Tibial nerve (tissue), 4 donors: ENCODE results near the gene HECW1. TPM values are rescaled to one million over a fixed set of nuclear protein-coding genes. Genes with fewer than 3 reads are reported as not detected.

Experiments
- DNase-seq, 2 donors: peaks; one replicate each; pipeline ENCODE4 v3.0.0-alpha.2; 2019; ENCODE audit warnings: low spot score in 2 of 2
- H3K27ac ChIP-seq, 4 donors: fragments of 200-600 bp; sonication (generic) in 3 of 4; one replicate each; pipeline ENCODE4 v1.5.1; 2017 to 2019; ENCODE audit warnings: mild to moderate bottlenecking in 1 of 4
- H3K27me3 ChIP-seq, 2 donors: fragments of 200-600 bp; sonication (generic) in 1 of 2; one replicate each; pipeline versions ENCODE4 v1.5.1 to v1.6.0; 2017 to 2019
- H3K36me3 ChIP-seq, 3 donors: fragments of 200-600 bp; sonication (generic); one replicate each; pipeline ENCODE4 v1.5.1; 2018 to 2019
- H3K4me1 ChIP-seq, 4 donors: fragments of 200-600 bp; sonication (generic) in 3 of 4; one replicate each; pipeline ENCODE4 v1.5.1; 2017 to 2019
- H3K4me3 ChIP-seq, 4 donors: fragments of 200-600 bp; sonication (generic) in 3 of 4; one replicate each; pipeline ENCODE4 v1.5.1; 2017 to 2019; ENCODE audit warnings: mild to moderate bottlenecking in 1 of 4, moderate library complexity in 1 of 4
- H3K9me3 ChIP-seq, 4 donors: fragments of 200-600 bp; sonication (generic) in 3 of 4; one replicate each; pipeline ENCODE4 v1.5.1; 2017 to 2019
- CTCF ChIP-seq, 5 experiments: fragments of 200-600 bp in 3 of 5; fragments of 450-650 bp in 2 of 5; sonication (generic) in 3 of 5; IDR thresholded peaks; one replicate each; pipeline ENCODE4 v1.5.1; 2016 to 2019; ENCODE audit warnings: antibody characterized with exemption in 5 of 5, mild to moderate bottlenecking in 3 of 5, moderate library complexity in 2 of 5
- EP300 ChIP-seq, 2 donors: sonication (generic); formaldehyde crosslinking; IDR thresholded peaks; one replicate each; pipeline ENCODE4 v1.6.1; 2017; ENCODE audit warnings: antibody characterized with exemption in 2 of 2, mild to moderate bottlenecking in 1 of 2
- POLR2A ChIP-seq, 2 donors: fragments of 450-650 bp; IDR thresholded peaks; one replicate each; pipeline ENCODE4 v1.6.1; 2017; ENCODE audit warnings: antibody characterized with exemption in 2 of 2, mild to moderate bottlenecking in 2 of 2, moderate library complexity in 2 of 2
- WGBS, 2 donors: methylation state at CpG; one replicate each; pipeline ENCODE4 v1.1.5; 2018; 5-methylcytosine and 5-hydroxymethylcytosine counted together
- total RNA-seq, 4 donors: library from RNA; depleted of rRNA; stranded (reverse); fragments of >200 nt; gene quantifications; one replicate each; pipeline ENCODE4 v1.1.0, GENCODE V29; 2016

The HECW1 gene
- total RNA-seq, 4 donors from 2014 or later = 3.6 to 10.9 (median 6.5) TPM

DNA sequence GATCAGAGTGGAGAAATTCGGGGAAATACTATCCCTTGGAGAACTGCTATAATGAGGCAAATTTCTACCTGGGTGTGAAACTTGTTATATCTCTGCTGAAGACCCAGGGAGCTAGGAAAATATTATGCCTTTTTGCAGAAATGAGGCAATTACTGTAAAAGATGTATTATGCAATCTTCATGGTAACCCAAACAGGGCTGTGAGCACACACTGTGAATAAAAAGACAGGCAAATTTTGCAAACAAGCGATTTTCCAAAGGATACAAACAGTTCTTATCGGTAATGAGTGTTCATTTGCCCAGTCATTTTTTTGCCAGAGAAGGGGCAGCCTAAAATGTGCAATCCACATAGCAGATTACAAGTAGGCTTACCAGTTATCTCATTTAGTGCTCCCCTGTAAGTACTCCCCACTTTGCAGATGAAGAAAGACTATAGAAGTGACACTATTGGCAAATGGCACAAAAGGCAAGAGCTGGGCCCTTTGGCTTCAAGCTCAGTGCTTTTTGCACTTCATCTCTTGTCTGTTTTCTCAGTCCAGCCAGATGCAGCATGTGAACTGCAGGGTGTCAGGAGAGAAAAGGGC is 205.8 kb downstream of the HECW1 start:
- TF ChIP-seq EP300 (IDR thresholded peaks at IDR 0.05) = peak in 1 of 2 donors; percentile 28
- TF ChIP-seq CTCF (IDR thresholded peaks at IDR 0.05) = no peak
- Histone ChIP-seq H3K4me3 (no peak overlapping the region), H3K9me3 (no peaks in the 10 kb centered on the region), H3K4me1 (peaks cover 0 to 6% (median 0%) of the 10 kb centered on the region in 4 donors), H3K27ac (no peak overlapping the region), H3K27me3 (no peaks in the 10 kb centered on the region), H3K36me3 (no peaks in the 10 kb centered on the region)
- 65 to 75% methylated on average over 3 of the region's 3 CpGs for WGBS, 2 donors
- no peak for DNase-seq

GRCh38 chr7:43325595-43325994 is 213.1 kb downstream of the HECW1 start:
- Histone ChIP-seq H3K4me1 (peaks cover 0 to 6% (median 0%) of the 10 kb centered on the region in 4 donors), H3K27me3 (no peaks in the 10 kb centered on the region), H3K4me3 (no peak overlapping the region), H3K36me3 (no peaks in the 10 kb centered on the region), H3K27ac (no peak overlapping the region), H3K9me3 (no peaks in the 10 kb centered on the region)
- DNase-seq = no peak
- TF ChIP-seq CTCF (IDR thresholded peaks at IDR 0.05) (no peak), POLR2A (IDR thresholded peaks at IDR 0.05) (no peak), EP300 (IDR thresholded peaks at IDR 0.05) (no peak)
- WGBS, 2 donors = 66% methylated on average over 14 of the region's 14 CpGs

GRCh38 chr7:43328336-43328735 is 215.9 kb downstream of the HECW1 start:
- no peak for DNase-seq
- no peak overlapping the region for H3K27ac ChIP-seq
- WGBS, 2 donors = 40 to 54% methylated on average over 9 of the region's 9 CpGs
- H3K4me1 ChIP-seq = peaks cover 0 to 6% (median 0%) of the 10 kb centered on the region in 4 donors
- H3K36me3 ChIP-seq = no peaks in the 10 kb centered on the region
- H3K9me3 ChIP-seq = no peaks in the 10 kb centered on the region
- H3K27me3 ChIP-seq = no peaks in the 10 kb centered on the region
- no peak overlapping the region for H3K4me3 ChIP-seq
- TF ChIP-seq CTCF (IDR thresholded peaks at IDR 0.05) (no peak), EP300 (IDR thresholded peaks at IDR 0.05) (no peak), POLR2A (IDR thresholded peaks at IDR 0.05) (no peak)

DNA sequence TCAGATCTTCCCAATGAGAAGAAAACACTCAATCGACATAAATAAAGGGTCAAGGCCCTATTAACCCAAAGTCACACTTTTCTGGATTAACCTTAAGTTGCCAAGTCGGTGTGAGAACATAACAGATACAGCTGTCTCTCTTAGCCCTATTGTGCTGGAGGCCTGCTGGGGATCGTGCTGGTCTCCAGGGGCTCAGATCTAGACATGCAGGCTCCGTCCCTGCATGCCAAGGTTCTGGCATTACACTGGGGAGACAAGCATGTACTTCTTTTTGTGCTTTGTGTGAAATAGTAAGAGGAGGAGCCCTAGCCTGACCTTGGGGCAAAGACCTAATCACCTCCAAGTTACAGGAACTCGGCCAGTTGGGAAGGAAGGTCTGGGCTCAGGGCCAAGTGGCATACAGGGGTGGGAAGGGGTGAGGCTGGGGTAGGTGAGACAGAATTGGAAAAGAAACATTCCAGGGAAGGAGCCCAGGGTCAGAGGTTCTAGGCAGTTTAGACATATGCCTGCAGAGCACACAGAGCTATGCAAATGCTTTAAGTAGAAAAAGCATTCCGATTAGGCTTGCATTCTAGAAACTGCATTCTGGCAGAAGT is 216.4 kb downstream of the HECW1 start:
- H3K36me3 ChIP-seq = no peaks in the 10 kb centered on the region
- H3K9me3 ChIP-seq = no peaks in the 10 kb centered on the region
- no peak overlapping the region for H3K4me3 ChIP-seq
- no peaks in the 10 kb centered on the region for H3K27me3 ChIP-seq
- H3K4me1 ChIP-seq = peaks cover 0 to 6% (median 0%) of the 10 kb centered on the region in 4 donors
- TF ChIP-seq POLR2A (IDR thresholded peaks at IDR 0.05) = no peak
- no peak for TF ChIP-seq CTCF (IDR thresholded peaks at IDR 0.05)
- no peak for TF ChIP-seq EP300 (IDR thresholded peaks at IDR 0.05)
- WGBS, 2 donors = 22 to 28% methylated on average over 6 of the region's 6 CpGs
- no peak overlapping the region for H3K27ac ChIP-seq
- DNase-seq = peak in 1 of 2 donors; percentile 28

DNA sequence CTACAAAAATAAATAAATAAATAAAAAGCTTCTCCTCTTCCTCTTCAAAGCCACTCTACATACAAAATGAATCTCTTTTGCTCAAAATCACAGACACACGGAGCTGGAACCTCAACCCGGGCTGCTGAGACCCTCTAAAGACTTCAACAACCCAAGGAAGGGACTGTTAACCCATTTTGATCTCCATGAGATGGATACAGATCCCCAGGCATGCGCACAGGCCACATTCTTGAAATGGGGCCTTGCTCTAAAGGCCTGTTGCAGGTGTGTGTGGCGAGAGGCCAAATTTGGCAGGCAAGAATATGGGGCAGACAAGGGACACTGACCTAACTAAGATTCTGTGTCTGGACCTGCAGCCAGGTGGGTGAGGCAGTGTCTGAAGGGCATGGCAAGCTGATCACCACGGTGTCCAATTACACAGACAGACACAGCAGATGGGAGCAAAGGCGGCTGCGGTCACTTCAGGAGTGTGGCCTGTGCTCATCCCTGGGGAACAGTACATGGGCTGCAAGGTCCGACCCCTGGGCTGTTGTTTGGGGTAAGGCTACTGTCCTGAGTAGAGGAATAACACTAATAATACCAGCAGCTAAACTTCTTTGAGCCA is 219.8 kb downstream of the HECW1 start:
- Histone ChIP-seq H3K27ac (no peak overlapping the region), H3K27me3 (no peaks in the 10 kb centered on the region), H3K4me1 (peaks cover 0 to 6% (median 0%) of the 10 kb centered on the region in 4 donors), H3K4me3 (no peak overlapping the region), H3K9me3 (no peaks in the 10 kb centered on the region), H3K36me3 (no peaks in the 10 kb centered on the region)
- 85 to 90% methylated on average over 8 of the region's 8 CpGs for WGBS, 2 donors
- DNase-seq = no peak
- TF ChIP-seq POLR2A (IDR thresholded peaks at IDR 0.05) = no peak
- no peak for TF ChIP-seq EP300 (IDR thresholded peaks at IDR 0.05)
- no peak for TF ChIP-seq CTCF (IDR thresholded peaks at IDR 0.05)
